Endometrial microvascular endothelial cells (primary cell): ENCODE measurements around the gene FAM50A. TPM values are rescaled to one million over a fixed set of nuclear protein-coding genes. Genes with fewer than 3 reads are reported as not detected.

Experiments used
- in situ Hi-C: cut with HindIII; loops from 2 replicates; pipeline ENCODE4 v1.10.0; 2017; ENCODE audit warnings: low sequenced_read_pairs, low pct_unique_long_range_greater_than_20kb; ENCODE audit errors: inconsistent ontology term
- total RNA-seq: library from RNA; depleted of rRNA; stranded (reverse); fragments of >200 nt; gene quantifications from one replicate; pipeline ENCODE4 v1.2.3, GENCODE V29; 2015; ENCODE audit errors: inconsistent ontology term

The FAM50A gene
- total RNA-seq, 1 donor from 2014 or later: 34.3 TPM

GRCh38 chrX:154458116-154458953, 14.4 kb downstream of the FAM50A start, which contains the start of gene PLXNA3:
TSS of gene PLXNA3 (plus strand) at chrX:154458281. CDS start at chrX:154460184, 1,903 bp downstream.
- in situ Hi-C loops: no loop called here

GRCh38 chrX:154458954-154459778, 15.2 kb downstream of the FAM50A start:
- in situ Hi-C loops: no loop called here

GRCh38 chrX:154459832-154460231, 15.9 kb downstream of the FAM50A start:
- in situ Hi-C loops: no loop called here

- in situ Hi-C loops: no loop called here
Observed at GRCh38 chrX:154460326-154460725, 16.4 kb downstream of the FAM50A start.

- in situ Hi-C loops: no loop called here
Observed at GRCh38 chrX:154462396-154462795, 18.5 kb downstream of the FAM50A start.

- in situ Hi-C loops: no loop called here
Observed at GRCh38 chrX:154463611-154464220, 19.8 kb downstream of the FAM50A start.

- in situ Hi-C loops: no loop called here
Observed at GRCh38 chrX:154464806-154465365, 20.9 kb downstream of the FAM50A start.

- in situ Hi-C loops: no loop called here
Observed at GRCh38 chrX:154465601-154466000, 21.7 kb downstream of the FAM50A start.

- in situ Hi-C loops: no loop called here
Observed at GRCh38 chrX:154466036-154466435, 22.1 kb downstream of the FAM50A start.

GRCh38 chrX:154466907-154467306, 23.0 kb downstream of the FAM50A start:
- in situ Hi-C loops: no loop called here

GRCh38 chrX:154467556-154467955, 23.6 kb downstream of the FAM50A start:
- in situ Hi-C loops: no loop called here

- in situ Hi-C loops: no loop called here
Observed at GRCh38 chrX:154468217-154468616, 24.3 kb downstream of the FAM50A start.

- in situ Hi-C loops: no loop called here
Observed at GRCh38 chrX:154469114-154469513, 25.2 kb downstream of the FAM50A start.

GRCh38 chrX:154469880-154470279, 25.9 kb downstream of the FAM50A start:
- in situ Hi-C loops: no loop called here

- in situ Hi-C loops: no loop called here
Observed at GRCh38 chrX:154470434-154470833, 26.5 kb downstream of the FAM50A start.

- in situ Hi-C loops: no loop called here
Observed at GRCh38 chrX:154470914-154471568, 27.1 kb downstream of the FAM50A start.

GRCh38 chrX:154471839-154472684, 28.1 kb downstream of the FAM50A start:
- in situ Hi-C loops: no loop called here
